H1 (cell line): ENCODE data around the gene HOMER3. TPM values are rescaled to one million over a fixed set of nuclear protein-coding genes. Genes with fewer than 3 reads are reported as not detected.

Source experiments
- CTCF ChIA-PET: fragments of 300-600 bp; sonication (Branson Sonifier 250); formaldehyde crosslinking; loops from one replicate; lab custom pipeline; 2021; ENCODE audit not compliant: partially characterized antibody; lab: Charles Lee
- POLR2A ChIA-PET: fragments of 300-600 bp; sonication (Branson Sonifier 250); formaldehyde crosslinking; loops from one replicate; lab custom pipeline; 2021; ENCODE audit warnings: inconsistent platforms; ENCODE audit not compliant: partially characterized antibody; lab: Charles Lee
- DNase-seq, 2 experiments: peaks; one replicate each; pipeline versions ENCODE4 v3.0.0 to v3.0.0-alpha.2; 2010 to 2022; ENCODE audit warnings: low spot score in 2 of 2, low read depth in 1 of 2, mixed read lengths in 1 of 2
- FAIRE-seq: peaks from 2 replicates; lab custom pipeline; 2011; peaks lifted over from hg19 to GRCh38; lab: Jason Lieb, UNC
- H2AFZ ChIP-seq: 2 replicates; pipeline ENCODE4 v1.8.1; 2012; ENCODE audit warnings: low read length, inconsistent platforms
- H2AK5ac ChIP-seq: 2 replicates; pipeline ENCODE4 v1.6.1; 2013; ENCODE audit warnings: low read depth, low read length
- H2BK120ac ChIP-seq: replicated peaks from 2 replicates; pipeline ENCODE3; 2013; ENCODE audit warnings: low read depth, low read length, inconsistent platforms
- H2BK12ac ChIP-seq: 2 replicates; pipeline ENCODE4 v1.6.1; 2013; ENCODE audit warnings: low read depth, low read length
- H2BK15ac ChIP-seq: 2 replicates; pipeline ENCODE4 v1.6.1; 2013; ENCODE audit warnings: low read length
- H2BK20ac ChIP-seq: 2 replicates; pipeline ENCODE4 v1.6.1; 2013; ENCODE audit warnings: low read length
- H2BK5ac ChIP-seq: 2 replicates; pipeline ENCODE4 v1.6.1; 2013; ENCODE audit warnings: low read depth, low read length
- H3K14ac ChIP-seq: 2 replicates; pipeline ENCODE4 v1.6.1; 2013; ENCODE audit warnings: inconsistent platforms; ENCODE audit not compliant: insufficient read length
- H3K18ac ChIP-seq: 2 replicates; pipeline ENCODE4 v1.6.1; 2013; ENCODE audit warnings: low read length; ENCODE audit errors: extremely low read depth
- H3K23ac ChIP-seq: 2 replicates; pipeline ENCODE4 v1.6.1; 2013; ENCODE audit warnings: inconsistent platforms; ENCODE audit not compliant: insufficient read length
- H3K23me2 ChIP-seq: 2 replicates; pipeline ENCODE4 v1.6.1; 2013; ENCODE audit warnings: low read depth, low read length
- H3K27ac ChIP-seq: 2 replicates; pipeline ENCODE4 v1.6.1; 2011; ENCODE audit warnings: low read depth, low read length, inconsistent platforms
- H3K27me3 ChIP-seq, 4 experiments: replicated peaks in 1 of 4; 1 replicate in 1 of 4; 2 replicates in 3 of 4; pipeline versions ENCODE4 v1.6.1 to v1.8.1; 2011 to 2013; ENCODE audit warnings: low read length in 3 of 4, mild to moderate bottlenecking in 3 of 4, inconsistent platforms in 2 of 4, mixed read lengths in 2 of 4, moderate library complexity in 1 of 4; ENCODE audit not compliant: control insufficient read depth in 3 of 4, insufficient read depth in 3 of 4; ENCODE audit errors: extremely low read depth in 1 of 4
- H3K36me3 ChIP-seq, 4 experiments: 2 replicates each; pipeline versions ENCODE4 v1.6.1 to v1.8.1; 2011 to 2013; ENCODE audit warnings: mild to moderate bottlenecking in 4 of 4, low read length in 3 of 4, moderate library complexity in 2 of 4, control low read depth in 1 of 4, inconsistent platforms in 1 of 4; ENCODE audit not compliant: insufficient read depth in 4 of 4, control insufficient read depth in 2 of 4
- H3K4ac ChIP-seq: replicated peaks from 2 replicates; pipeline ENCODE3; 2013; ENCODE audit warnings: low read length, low read depth, mixed read lengths, inconsistent platforms; ENCODE audit not compliant: insufficient read length
- H3K4me1 ChIP-seq, 4 experiments: replicated peaks in 1 of 4; 1 replicate in 1 of 4; 2 replicates in 3 of 4; pipeline versions ENCODE4 v1.6.1 to v1.8.1; 2011 to 2013; ENCODE audit warnings: low read length in 3 of 4, inconsistent platforms in 2 of 4, mixed read lengths in 1 of 4; ENCODE audit not compliant: insufficient read depth in 4 of 4, control insufficient read depth in 3 of 4
- H3K4me2 ChIP-seq, 2 experiments: 2 replicates each; pipeline versions ENCODE4 v1.6.1 to v1.8.1; 2011 to 2013; ENCODE audit warnings: low read depth in 2 of 2, low read length in 2 of 2, control low read depth in 1 of 2, inconsistent platforms in 1 of 2, mild to moderate bottlenecking in 1 of 2; ENCODE audit not compliant: insufficient read depth in 1 of 2
- H3K4me3 ChIP-seq, 4 experiments: fragments of 200-600, 300-600 bp in 1 of 4; sonication (generic), shearing (Covaris generic), sonication (Bioruptor Twin) in 1 of 4; 2 replicates each; pipeline versions ENCODE4 v1.5.1 to v1.8.1; 2011 to 2016; ENCODE audit warnings: low read length in 4 of 4, low read depth in 3 of 4, control low read depth in 2 of 4, inconsistent platforms in 2 of 4, mild to moderate bottlenecking in 2 of 4, mixed read lengths in 1 of 4, moderate library complexity in 1 of 4; ENCODE audit not compliant: insufficient read depth in 2 of 4; ENCODE audit errors: extremely low read depth in 1 of 4
- H3K56ac ChIP-seq: replicated peaks from 2 replicates; pipeline ENCODE3; 2013; ENCODE audit warnings: low read depth, mild to moderate bottlenecking, mixed read lengths, low read length, inconsistent platforms; ENCODE audit not compliant: insufficient read length
- H3K79me1 ChIP-seq: 2 replicates; pipeline ENCODE4 v1.6.1; 2013; ENCODE audit warnings: low read depth, low read length, control low read depth
- H3K79me2 ChIP-seq, 2 experiments: 2 replicates each; pipeline versions ENCODE4 v1.6.1 to v1.8.1; 2012 to 2013; ENCODE audit warnings: low read length in 2 of 2, mild to moderate bottlenecking in 2 of 2, inconsistent platforms in 1 of 2; ENCODE audit not compliant: insufficient read depth in 2 of 2, control insufficient read depth in 1 of 2
- H3K9ac ChIP-seq, 4 experiments: replicated peaks in 1 of 4; 1 replicate in 1 of 4; 2 replicates in 3 of 4; pipeline versions ENCODE4 v1.6.1 to v1.8.1; 2011 to 2013; ENCODE audit warnings: low read depth in 3 of 4, low read length in 3 of 4, control low read depth in 2 of 4, mild to moderate bottlenecking in 2 of 4, moderate library complexity in 2 of 4, inconsistent platforms in 1 of 4; ENCODE audit errors: extremely low read depth in 1 of 4
- H3K9me3 ChIP-seq, 2 experiments: 2 replicates each; pipeline versions ENCODE4 v1.6.1 to v1.8.1; 2012 to 2013; ENCODE audit warnings: mild to moderate bottlenecking in 2 of 2, moderate library complexity in 2 of 2, control low read depth in 1 of 2, inconsistent platforms in 1 of 2, low read depth in 1 of 2, low read length in 1 of 2, mixed read lengths in 1 of 2; ENCODE audit not compliant: insufficient read depth in 2 of 2
- H4K20me1 ChIP-seq, 2 experiments: replicated peaks in 1 of 2; 2 replicates each; pipeline versions ENCODE3 to v1.8.1; 2011 to 2013; ENCODE audit warnings: inconsistent platforms in 2 of 2, low read length in 2 of 2, mild to moderate bottlenecking in 1 of 2; ENCODE audit not compliant: insufficient read depth in 2 of 2, control insufficient read depth in 1 of 2
- H4K5ac ChIP-seq: 2 replicates; pipeline ENCODE4 v1.6.1; 2013; ENCODE audit warnings: low read length, low read depth, mixed read lengths, inconsistent platforms; ENCODE audit not compliant: insufficient read length
- H4K8ac ChIP-seq: 2 replicates; pipeline ENCODE4 v1.8.0; 2013; ENCODE audit warnings: mild to moderate bottlenecking, moderate library complexity, low read length, inconsistent platforms; ENCODE audit not compliant: insufficient read depth; ENCODE audit errors: extremely low read depth
- H4K91ac ChIP-seq: replicated peaks from 2 replicates; pipeline ENCODE3; 2013; ENCODE audit warnings: low read length, mixed read lengths, inconsistent platforms; ENCODE audit not compliant: insufficient read length
- BACH1 ChIP-seq: IDR thresholded peaks from 2 replicates; pipeline ENCODE4 v1.6.1; 2012; ENCODE audit warnings: low read length, improper control_type of control experiment
- HDAC6 ChIP-seq: IDR thresholded peaks from one replicate; pipeline ENCODE4 v1.7.1; 2012; ENCODE audit warnings: low read depth, mild to moderate bottlenecking, inconsistent platforms, low read length, moderate library complexity
- KDM1A ChIP-seq: fragments of 200-600, 300-600 bp; sonication (generic); IDR thresholded peaks from 2 replicates; pipeline ENCODE4 v1.7.1; 2016; ENCODE audit warnings: mild to moderate bottlenecking, low read length, borderline replicate concordance
- SIX5 ChIP-seq: IDR thresholded peaks from 2 replicates; pipeline ENCODE4 v1.6.1; 2011; ENCODE audit warnings: mild to moderate bottlenecking, low read depth, low read length
- WGBS, 2 experiments: shearing (Covaris generic) in 1 of 2; methylation state at CpG; one replicate each; pipeline versions ENCODE4 v1.1.6 to v1.1.7; 2013 to 2015; ENCODE audit warnings: low lambda C conversion rate in 2 of 2, mixed read lengths in 2 of 2, inconsistent platforms in 1 of 2, low coverage in 1 of 2, missing lambda C conversion rate in 1 of 2; ENCODE audit not compliant: insufficient replicate concordance in 2 of 2, insufficient coverage in 1 of 2, insufficient read length in 1 of 2; ENCODE audit errors: extremely low coverage in 1 of 2, missing lambda C conversion rate in 1 of 2; 5-methylcytosine and 5-hydroxymethylcytosine counted together
- polyA plus RNA-seq, 7 experiments: library from polyadenylated mRNA; depleted of rRNA in 3 of 7; stranded (reverse) in 5 of 7; unstranded in 2 of 7; fragments of >200 nt in 5 of 7; fragments of 200-250 nt in 2 of 7; gene quantifications; 1 replicate in 5 of 7; 2 replicates in 1 of 7; 4 replicates in 1 of 7; pipeline versions ENCODE4 v1.2.1 to v1.2.3, GENCODE V29; 2011 to 2013; ENCODE audit warnings: missing spikeins in 2 of 7, mixed read lengths in 2 of 7
- total RNA-seq: library from RNA; stranded (reverse); fragmentation: NEBNext Ultra II Directional; extraction: Animal tissue kit (Norgen Biotek cat#: 25700); gene quantifications from 2 replicates; pipeline ENCODE4 v1.2.1, GENCODE V29; 2021

HOMER3 gene
- total and polyA plus RNA-seq, 2 of the 8 experiments (the other 6 are each of a cell fraction or from before 2014, with no cell fraction given): 28.3 to 41.6 TPM

DNA sequence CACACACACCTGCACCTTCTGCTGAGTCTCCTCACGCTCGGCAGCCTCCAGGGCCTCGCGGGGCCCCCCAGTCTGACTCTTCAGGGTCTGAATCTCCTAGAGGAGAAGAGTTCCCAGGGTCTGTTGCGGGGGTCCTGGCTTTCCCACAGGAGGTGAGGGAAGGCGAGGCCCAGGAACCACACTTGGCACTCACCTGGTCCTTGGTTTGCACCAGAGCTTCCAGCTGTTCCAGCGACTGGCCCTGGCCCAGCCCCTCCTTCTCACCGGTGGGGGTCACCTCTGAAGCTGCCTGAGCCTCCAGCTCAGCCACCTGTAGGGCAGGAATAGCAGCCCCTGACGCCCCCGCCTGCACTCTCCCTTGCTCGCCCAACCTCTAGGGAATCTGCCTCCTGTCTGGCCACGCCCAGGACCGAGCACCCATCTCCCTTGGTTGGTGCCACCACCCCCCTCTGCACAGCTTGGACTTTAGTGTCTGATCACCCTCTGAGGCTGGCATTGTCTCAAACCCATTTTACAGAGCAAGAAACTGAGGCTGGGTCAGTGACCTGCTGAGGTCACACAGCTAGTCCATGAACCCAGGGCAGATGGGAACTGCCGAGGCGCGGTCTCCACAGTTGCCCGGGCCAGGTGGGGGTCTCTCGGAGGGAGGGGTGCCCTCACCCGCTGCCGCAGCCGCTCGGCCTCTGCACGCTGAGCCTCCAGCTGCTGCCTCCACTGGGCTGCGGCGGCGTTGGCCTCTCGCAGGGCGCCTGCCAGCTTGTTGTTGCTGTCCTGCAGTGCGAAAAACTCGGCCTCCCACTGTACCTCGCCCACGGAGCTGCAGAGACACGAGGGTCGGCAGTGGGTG is 9.5 kb downstream of the HOMER3 start:
- ChIA-PET CTCF (interaction anchor here (0.7 kb wide), 1 partner anchor 46 kb away, joined by 4 read pairs; no protein-coding TSS in a partner anchor), POLR2A (interaction anchor here (0.8 to 8.3 kb wide), 5 partner anchors 8 to 38 kb away, joined by 3 to 94 read pairs (median 6); partner anchors contain the start of genes COPE and DDX49)
- DNase-seq (no peak), FAIRE-seq (no peak)
- Histone ChIP-seq H4K5ac (no peak overlapping the region), H3K9ac (no peak overlapping the region), H2BK12ac (no peak overlapping the region), H3K56ac (no peak overlapping the region), H2BK120ac (no peak overlapping the region), H3K4me1 (peaks cover 0 to 10% (median 5%) of the 10 kb centered on the region in 4 experiments; a peak in 6 of 7 replicates), H2BK15ac (no peak overlapping the region), H3K4me2 (peak overlapping the region; percentile 47 to 86), H2AK5ac (no peak overlapping the region), H3K79me1 (no peaks in the 10 kb centered on the region), H3K9me3 (no peaks in the 10 kb centered on the region), H3K27me3 (no peaks in the 10 kb centered on the region), H3K23ac (no peak overlapping the region), H2AFZ (no peak overlapping the region), H3K23me2 (peaks cover 8% of the 10 kb centered on the region; the same call in 1 of the 2 replicates), H3K27ac (no peak overlapping the region), H3K36me3 (peaks cover 4 to 30% (median 13%) of the 10 kb centered on the region in 4 experiments; a peak in 6 of 8 replicates), H3K79me2 (no peaks in the 10 kb centered on the region), H4K8ac (no peak overlapping the region; the same call in 1 of the 2 replicates), H4K91ac (no peak overlapping the region), H3K14ac (no peak overlapping the region), H2BK5ac (no peak overlapping the region), H2BK20ac (no peak overlapping the region), H3K18ac (no peak overlapping the region), H3K4ac (no peak overlapping the region), H4K20me1 (peaks cover 10 to 29% of the 10 kb centered on the region in 2 experiments), H3K4me3 (peak overlapping the region in 1 of 4 experiments; percentile 32; a peak in 1 of 8 replicates)
- 95% methylated on average over 26 of the region's 34 CpGs; no CpG with 5 or more reads in 1 of the 2 experiments for WGBS, 2 experiments
- TF ChIP-seq SIX5: no peak
- peak; percentile 74; the same call in 1 of the 2 replicates for TF ChIP-seq KDM1A
- TF ChIP-seq BACH1: no peak
- TF ChIP-seq HDAC6: no peak
